HG02970 (cell line): ENCODE data around the gene RNASE13.

ENCODE experiments used
- ATAC-seq: cut with Tn5 transposase; IDR thresholded peaks from one replicate; pipeline ENCODE4 v1.9.1; 2021; ENCODE audit warnings: mild to moderate bottlenecking, moderate library complexity, moderate number of reproducible peaks; ENCODE audit not compliant: unreplicated experiment, low FRiP score

RNASE13 gene

GRCh38 chr14:21066882-21067502 is 32.4 kb upstream of the RNASE13 start:
- no peak for ATAC-seq

- no peak for ATAC-seq
Observed at GRCh38 chr14:21063479-21063878, 28.9 kb upstream of the RNASE13 start.

- no peak for ATAC-seq
Observed at GRCh38 chr14:21061347-21061668, 26.7 kb upstream of the RNASE13 start.

GRCh38 chr14:21060614-21061346 is 26.2 kb upstream of the RNASE13 start:
- no peak for ATAC-seq

- ATAC-seq: no peak
Observed at GRCh38 chr14:21059842-21060613, 25.4 kb upstream of the RNASE13 start.

- no peak for ATAC-seq
Observed at GRCh38 chr14:21058903-21059302, 24.3 kb upstream of the RNASE13 start.

- no peak for ATAC-seq
Observed at GRCh38 chr14:21057803-21058675, 23.4 kb upstream of the RNASE13 start, which contains the start of gene RNASE8. Gene RNASE8 (plus strand): TSS chr14:21057822. CDS start chr14:21057893, 71 bp downstream.

- ATAC-seq: no peak
Observed at GRCh38 chr14:21056520-21057163, 22.0 kb upstream of the RNASE13 start.

GRCh38 chr14:21055432-21056117 is 21.0 kb upstream of the RNASE13 start:
- ATAC-seq: no peak

GRCh38 chr14:21054768-21055145 is 20.1 kb upstream of the RNASE13 start:
- ATAC-seq: no peak

- no peak for ATAC-seq
Observed at GRCh38 chr14:21054123-21054767, 19.6 kb upstream of the RNASE13 start.

- ATAC-seq: no peak
Observed at GRCh38 chr14:21053184-21054122, 18.8 kb upstream of the RNASE13 start.

- no peak for ATAC-seq
Observed at GRCh38 chr14:21050597-21050996, 16.0 kb upstream of the RNASE13 start.

GRCh38 chr14:21049271-21049673 is 14.7 kb upstream of the RNASE13 start:
- ATAC-seq: no peak

GRCh38 chr14:21048638-21049037 is 14.0 kb upstream of the RNASE13 start:
- ATAC-seq: no peak

GRCh38 chr14:21047378-21047781 is 12.8 kb upstream of the RNASE13 start:
- no peak for ATAC-seq

GRCh38 chr14:21043974-21044618 is 9.5 kb upstream of the RNASE13 start:
- no peak for ATAC-seq
